HepG2 (cell line): Measurements from ENCODE around the gene OGFR. TPM values are rescaled to one million over a fixed set of nuclear protein-coding genes. Genes with fewer than 3 reads are reported as not detected.

Experiments
- CAMTA2 ChIP-seq: sonication (generic); formaldehyde crosslinking; IDR thresholded peaks from 2 replicates; pipeline ENCODE4 v1.4.0; 2020; ENCODE audit warnings: mild to moderate bottlenecking, missing genetic modification reagents, borderline replicate concordance
- GLI4 ChIP-seq: sonication (generic); formaldehyde crosslinking; IDR thresholded peaks from 2 replicates; pipeline ENCODE4 v1.5.1; 2020; ENCODE audit warnings: missing genetic modification reagents, mild to moderate bottlenecking, moderate library complexity, borderline replicate concordance
- IRF2 ChIP-seq: IDR thresholded peaks from 2 replicates; pipeline ENCODE4 v1.6.1; 2018; ENCODE audit warnings: missing genetic modification reagents, missing compliant biosample characterization
- KLF16 ChIP-seq, 2 experiments: sonication (generic) in 1 of 2; formaldehyde crosslinking in 1 of 2; IDR thresholded peaks; 2 replicates each; pipeline versions ENCODE4 v1.6.1 to v1.8.0; 2016 to 2023; ENCODE audit warnings: missing genetic modification reagents in 2 of 2, missing compliant biosample characterization in 1 of 2
- MAFK ChIP-seq, 2 experiments: IDR thresholded peaks in 1 of 2; conservative IDR thresholded peaks in 1 of 2; 2 replicates each; pipeline ENCODE4 v1.6.1; 2011; ENCODE audit warnings: improper control_type of control experiment in 2 of 2, low read length in 2 of 2
- SAP130 ChIP-seq: IDR thresholded peaks from 2 replicates; pipeline ENCODE4 v1.6.1; 2016; ENCODE audit warnings: low read depth
- SOX13 ChIP-seq, 3 experiments: fragments of 450-650 bp in 1 of 3; sonication (generic) in 1 of 3; formaldehyde crosslinking in 1 of 3; IDR thresholded peaks in 2 of 3; conservative IDR thresholded peaks in 1 of 3; 2 replicates each; pipeline versions ENCODE4 v1.5.0 to v1.6.1; 2016 to 2020; ENCODE audit warnings: antibody characterized with exemption in 1 of 3, mild to moderate bottlenecking in 1 of 3, missing compliant biosample characterization in 1 of 3, missing genetic modification reagents in 1 of 3, moderate library complexity in 1 of 3
- SRSF1 ChIP-seq: fragments of 200-400 bp; formaldehyde crosslinking; optimal IDR thresholded peaks from 2 replicates; pipeline ENCODE3; 2017; ENCODE audit warnings: mild to moderate bottlenecking, low read depth, low read length, moderate library complexity
- XRCC5 ChIP-seq: fragments of 200-400 bp; formaldehyde crosslinking; optimal IDR thresholded peaks from 2 replicates; pipeline ENCODE3; 2017; ENCODE audit warnings: mild to moderate bottlenecking, low read length
- ZNF788 ChIP-seq: sonication (generic); formaldehyde crosslinking; IDR thresholded peaks from 2 replicates; pipeline ENCODE4 v1.5.0; 2020; ENCODE audit warnings: mild to moderate bottlenecking, missing genetic modification reagents, borderline replicate concordance
- ZSCAN25 ChIP-seq: sonication (generic); formaldehyde crosslinking; IDR thresholded peaks from 2 replicates; pipeline ENCODE4 v1.8.0; 2022; ENCODE audit warnings: mild to moderate bottlenecking, missing genetic modification reagents
- polyA plus RNA-seq, 8 experiments: library from polyadenylated mRNA; depleted of rRNA in 3 of 8; stranded (reverse) in 7 of 8; unstranded in 1 of 8; fragments of >200 nt; fragmentation: Illumina TruSeq in 4 of 8; extraction: Trizol in 4 of 8; gene quantifications; 2 replicates each; pipeline versions ENCODE4 v1.2.1 to v1.2.3, GENCODE V29; 2011 to 2016; ENCODE audit warnings: low read depth in 4 of 8, missing spikeins in 1 of 8, mixed read lengths in 1 of 8; ENCODE audit not compliant: insufficient read depth in 1 of 8
- total RNA-seq, 5 experiments: library from RNA; depleted of rRNA; stranded (reverse); fragments of >200 nt; fragmentation: Illumina TruSeq; extraction: Trizol; gene quantifications; 2 replicates each; pipeline ENCODE4 v1.2.3, GENCODE V29; 2016; ENCODE audit warnings: low read depth in 1 of 5
- TF ChIP-seq, protein P1 (sequence below): sonication (generic); formaldehyde crosslinking; IDR thresholded peaks from 2 replicates; pipeline ENCODE4 v1.5.0; 2020; ENCODE audit warnings: mild to moderate bottlenecking, missing genetic modification reagents, borderline replicate concordance
- TF ChIP-seq, protein P2 (sequence below): sonication (generic); formaldehyde crosslinking; IDR thresholded peaks from 2 replicates; pipeline ENCODE4 v1.9.0; 2021; ENCODE audit warnings: missing genetic modification reagents, borderline replicate concordance
- TF ChIP-seq, protein P3 (sequence below): sonication (generic); formaldehyde crosslinking; IDR thresholded peaks from 2 replicates; pipeline ENCODE4 v1.5.1; 2020; ENCODE audit warnings: missing genetic modification reagents, mild to moderate bottlenecking, borderline replicate concordance
- TF ChIP-seq, protein P4 (sequence below): IDR thresholded peaks from 2 replicates; pipeline ENCODE4 v1.6.1; 2016; ENCODE audit warnings: mild to moderate bottlenecking
- TF ChIP-seq, protein P5 (sequence below): sonication (generic); IDR thresholded peaks from 2 replicates; pipeline ENCODE4 v1.6.1; 2016; ENCODE audit warnings: low read depth, borderline replicate concordance

Gene OGFR
- total and polyA plus RNA-seq, 2 of the 13 experiments (the other 11 are each of a cell fraction or from before 2014, with no cell fraction given) = 47.7 to 81.8 TPM

DNA sequence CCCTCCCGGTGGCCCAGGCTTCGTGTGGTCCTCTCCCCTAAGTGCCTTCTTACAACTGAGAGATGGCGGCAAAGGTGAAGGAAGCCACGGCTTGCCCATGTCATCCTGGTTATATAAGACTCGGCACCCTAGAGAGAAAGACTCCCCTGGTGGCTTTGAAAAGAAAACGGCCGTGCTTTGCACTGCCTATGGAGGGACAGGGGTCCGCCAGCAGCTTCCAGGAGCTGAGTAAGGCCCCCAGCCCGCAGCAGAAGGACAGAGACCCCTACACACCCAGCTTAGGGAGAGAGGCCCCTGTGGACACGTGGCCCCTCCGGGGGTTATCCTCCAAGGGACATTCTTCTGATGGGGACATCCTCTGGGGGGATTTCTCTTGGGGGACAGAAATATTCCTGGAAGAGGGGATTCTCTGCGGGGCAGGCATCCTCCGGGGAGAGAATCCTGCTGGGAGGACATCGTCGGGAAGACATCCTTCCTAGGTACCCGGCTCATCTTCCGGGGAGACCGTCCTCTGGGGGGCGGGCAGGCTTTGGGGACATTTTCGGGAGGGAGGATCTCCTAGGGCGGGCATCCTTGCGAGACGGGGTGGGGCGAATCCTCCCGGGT lies 511 bp upstream of the OGFR start (continued):
- TF ChIP-seq, protein P1, sequence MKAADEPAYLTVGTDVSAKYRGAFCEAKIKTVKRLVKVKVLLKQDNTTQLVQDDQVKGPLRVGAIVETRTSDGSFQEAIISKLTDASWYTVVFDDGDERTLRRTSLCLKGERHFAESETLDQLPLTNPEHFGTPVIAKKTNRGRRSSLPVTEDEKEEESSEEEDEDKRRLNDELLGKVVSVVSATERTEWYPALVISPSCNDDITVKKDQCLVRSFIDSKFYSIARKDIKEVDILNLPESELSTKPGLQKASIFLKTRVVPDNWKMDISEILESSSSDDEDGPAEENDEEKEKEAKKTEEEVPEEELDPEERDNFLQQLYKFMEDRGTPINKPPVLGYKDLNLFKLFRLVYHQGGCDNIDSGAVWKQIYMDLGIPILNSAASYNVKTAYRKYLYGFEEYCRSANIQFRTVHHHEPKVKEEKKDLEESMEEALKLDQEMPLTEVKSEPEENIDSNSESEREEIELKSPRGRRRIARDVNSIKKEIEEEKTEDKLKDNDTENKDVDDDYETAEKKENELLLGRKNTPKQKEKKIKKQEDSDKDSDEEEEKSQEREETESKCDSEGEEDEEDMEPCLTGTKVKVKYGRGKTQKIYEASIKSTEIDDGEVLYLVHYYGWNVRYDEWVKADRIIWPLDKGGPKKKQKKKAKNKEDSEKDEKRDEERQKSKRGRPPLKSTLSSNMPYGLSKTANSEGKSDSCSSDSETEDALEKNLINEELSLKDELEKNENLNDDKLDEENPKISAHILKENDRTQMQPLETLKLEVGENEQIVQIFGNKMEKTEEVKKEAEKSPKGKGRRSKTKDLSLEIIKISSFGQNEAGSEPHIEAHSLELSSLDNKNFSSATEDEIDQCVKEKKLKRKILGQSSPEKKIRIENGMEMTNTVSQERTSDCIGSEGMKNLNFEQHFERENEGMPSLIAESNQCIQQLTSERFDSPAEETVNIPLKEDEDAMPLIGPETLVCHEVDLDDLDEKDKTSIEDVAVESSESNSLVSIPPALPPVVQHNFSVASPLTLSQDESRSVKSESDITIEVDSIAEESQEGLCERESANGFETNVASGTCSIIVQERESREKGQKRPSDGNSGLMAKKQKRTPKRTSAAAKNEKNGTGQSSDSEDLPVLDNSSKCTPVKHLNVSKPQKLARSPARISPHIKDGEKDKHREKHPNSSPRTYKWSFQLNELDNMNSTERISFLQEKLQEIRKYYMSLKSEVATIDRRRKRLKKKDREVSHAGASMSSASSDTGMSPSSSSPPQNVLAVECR (CRISPR knock-in tag) = no peak
- TF ChIP-seq ZNF788 (CRISPR knock-in tag) (no peak), XRCC5 (peak; percentile 74), SOX13 (IDR thresholded peaks at IDR 0.05) (no peak), SOX13 (CRISPR knock-in tag; conservative IDR thresholded peaks at IDR 0.05 in 1 of 2, IDR thresholded peaks at IDR 0.05 in 1 of 2) (no peak), IRF2 (CRISPR knock-in tag) (peak; percentile 29; the same call in 1 of the 2 replicates), MAFK (conservative IDR thresholded peaks at IDR 0.05 in 1 of 2, IDR thresholded peaks at IDR 0.05 in 1 of 2; ENCODE audit: low read length in 2 of 2) (no peak), GLI4 (CRISPR knock-in tag) (0 out of 2 replicates have a peak, but pooled peaks have one; percentile 79), CAMTA2 (CRISPR knock-in tag) (0 out of 2 replicates have a peak, but pooled peaks have one; percentile 1), ZSCAN25 (peak; percentile 51; the same call in 1 of the 2 replicates), SRSF1 (peak; percentile 32), SAP130 (peak; percentile 6; the same call in 1 of the 2 replicates), KLF16 (CRISPR knock-in tag; IDR thresholded peaks at IDR 0.05) (peak in 1 of 2 experiments; percentile 70; a peak in 1 of 4 replicates)
- TF ChIP-seq, protein P2, sequence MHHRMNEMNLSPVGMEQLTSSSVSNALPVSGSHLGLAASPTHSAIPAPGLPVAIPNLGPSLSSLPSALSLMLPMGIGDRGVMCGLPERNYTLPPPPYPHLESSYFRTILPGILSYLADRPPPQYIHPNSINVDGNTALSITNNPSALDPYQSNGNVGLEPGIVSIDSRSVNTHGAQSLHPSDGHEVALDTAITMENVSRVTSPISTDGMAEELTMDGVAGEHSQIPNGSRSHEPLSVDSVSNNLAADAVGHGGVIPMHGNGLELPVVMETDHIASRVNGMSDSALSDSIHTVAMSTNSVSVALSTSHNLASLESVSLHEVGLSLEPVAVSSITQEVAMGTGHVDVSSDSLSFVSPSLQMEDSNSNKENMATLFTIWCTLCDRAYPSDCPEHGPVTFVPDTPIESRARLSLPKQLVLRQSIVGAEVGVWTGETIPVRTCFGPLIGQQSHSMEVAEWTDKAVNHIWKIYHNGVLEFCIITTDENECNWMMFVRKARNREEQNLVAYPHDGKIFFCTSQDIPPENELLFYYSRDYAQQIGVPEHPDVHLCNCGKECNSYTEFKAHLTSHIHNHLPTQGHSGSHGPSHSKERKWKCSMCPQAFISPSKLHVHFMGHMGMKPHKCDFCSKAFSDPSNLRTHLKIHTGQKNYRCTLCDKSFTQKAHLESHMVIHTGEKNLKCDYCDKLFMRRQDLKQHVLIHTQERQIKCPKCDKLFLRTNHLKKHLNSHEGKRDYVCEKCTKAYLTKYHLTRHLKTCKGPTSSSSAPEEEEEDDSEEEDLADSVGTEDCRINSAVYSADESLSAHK = no peak
- TF ChIP-seq, protein P3, sequence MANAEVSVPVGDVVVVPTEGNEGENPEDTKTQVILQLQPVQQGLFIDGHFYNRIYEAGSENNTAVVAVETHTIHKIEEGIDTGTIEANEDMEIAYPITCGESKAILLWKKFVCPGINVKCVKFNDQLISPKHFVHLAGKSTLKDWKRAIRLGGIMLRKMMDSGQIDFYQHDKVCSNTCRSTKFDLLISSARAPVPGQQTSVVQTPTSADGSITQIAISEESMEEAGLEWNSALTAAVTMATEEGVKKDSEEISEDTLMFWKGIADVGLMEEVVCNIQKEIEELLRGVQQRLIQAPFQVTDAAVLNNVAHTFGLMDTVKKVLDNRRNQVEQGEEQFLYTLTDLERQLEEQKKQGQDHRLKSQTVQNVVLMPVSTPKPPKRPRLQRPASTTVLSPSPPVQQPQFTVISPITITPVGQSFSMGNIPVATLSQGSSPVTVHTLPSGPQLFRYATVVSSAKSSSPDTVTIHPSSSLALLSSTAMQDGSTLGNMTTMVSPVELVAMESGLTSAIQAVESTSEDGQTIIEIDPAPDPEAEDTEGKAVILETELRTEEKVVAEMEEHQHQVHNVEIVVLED (CRISPR knock-in tag) = peak; percentile 42; the same call in 1 of the 2 replicates
- TF ChIP-seq, protein P4, sequence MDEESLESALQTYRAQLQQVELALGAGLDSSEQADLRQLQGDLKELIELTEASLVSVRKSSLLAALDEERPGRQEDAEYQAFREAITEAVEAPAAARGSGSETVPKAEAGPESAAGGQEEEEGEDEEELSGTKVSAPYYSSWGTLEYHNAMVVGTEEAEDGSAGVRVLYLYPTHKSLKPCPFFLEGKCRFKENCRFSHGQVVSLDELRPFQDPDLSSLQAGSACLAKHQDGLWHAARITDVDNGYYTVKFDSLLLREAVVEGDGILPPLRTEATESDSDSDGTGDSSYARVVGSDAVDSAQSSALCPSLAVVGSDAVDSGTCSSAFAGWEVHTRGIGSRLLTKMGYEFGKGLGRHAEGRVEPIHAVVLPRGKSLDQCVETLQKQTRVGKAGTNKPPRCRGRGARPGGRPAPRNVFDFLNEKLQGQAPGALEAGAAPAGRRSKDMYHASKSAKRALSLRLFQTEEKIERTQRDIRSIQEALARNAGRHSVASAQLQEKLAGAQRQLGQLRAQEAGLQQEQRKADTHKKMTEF = peak; percentile 61; the same call in 1 of the 2 replicates
- TF ChIP-seq, protein P5, sequence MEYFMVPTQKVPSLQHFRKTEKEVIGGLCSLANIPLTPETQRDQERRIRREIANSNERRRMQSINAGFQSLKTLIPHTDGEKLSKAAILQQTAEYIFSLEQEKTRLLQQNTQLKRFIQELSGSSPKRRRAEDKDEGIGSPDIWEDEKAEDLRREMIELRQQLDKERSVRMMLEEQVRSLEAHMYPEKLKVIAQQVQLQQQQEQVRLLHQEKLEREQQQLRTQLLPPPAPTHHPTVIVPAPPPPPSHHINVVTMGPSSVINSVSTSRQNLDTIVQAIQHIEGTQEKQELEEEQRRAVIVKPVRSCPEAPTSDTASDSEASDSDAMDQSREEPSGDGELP = peak; percentile 21; the same call in 1 of the 2 replicates
